Epidermal melanocyte (primary cell): Measurements from ENCODE around the gene TMEM101.
"Not testable (repeated sequence)": the region's sequence is repeated elsewhere in the genome, so short reads cannot be mapped to it uniquely, and the experiment has no call there.

ENCODE experiments used
- DNase-seq: peaks from one replicate; pipeline ENCODE4 v3.0.0; 2011; ENCODE audit warnings: low spot score; ENCODE audit not compliant: insufficient read length

The TMEM101 gene

GRCh38 chr17:43975898-43976297 is 38.9 kb downstream of the TMEM101 start:
- no peak for DNase-seq

GRCh38 chr17:43974382-43975266 is 40.1 kb downstream of the TMEM101 start:
- no peak for DNase-seq

DNA sequence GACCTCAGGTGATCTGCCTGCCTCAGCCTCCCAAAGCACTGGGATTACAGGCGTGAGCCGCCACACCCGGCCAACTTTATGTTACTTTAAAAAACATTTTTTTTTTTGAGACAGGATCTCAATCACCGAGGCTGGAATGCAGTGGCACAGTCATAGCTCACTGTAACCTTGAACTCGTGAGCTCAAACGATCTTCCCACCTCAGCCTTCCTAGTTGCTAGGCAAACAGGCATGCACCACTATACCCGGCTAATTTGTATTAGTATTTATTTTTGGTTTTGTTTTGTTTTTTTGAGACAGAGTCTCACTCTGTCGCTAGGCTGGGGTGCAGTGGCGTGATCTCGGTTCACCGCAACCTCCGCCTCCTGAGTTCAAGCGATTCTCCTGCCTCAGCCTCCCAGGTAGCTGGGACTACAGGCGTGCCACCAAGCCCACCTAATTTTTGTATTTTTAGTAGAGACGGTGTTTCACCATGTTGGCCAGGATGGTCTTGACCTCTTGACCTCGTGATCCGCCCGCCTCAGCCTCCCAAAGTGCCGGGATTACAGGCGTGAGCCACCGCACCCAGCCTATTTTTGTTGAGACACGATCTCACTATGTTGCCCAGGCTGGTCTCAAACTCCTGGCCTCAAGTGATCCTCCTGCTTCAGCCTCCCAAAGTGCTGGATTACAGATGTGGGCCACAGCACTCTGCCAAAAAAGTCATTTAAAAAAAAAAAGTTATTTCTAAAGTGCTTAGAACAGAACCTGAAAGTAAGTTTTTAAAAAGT is 42.1 kb downstream of the TMEM101 start:
- DNase-seq, result not testable (repeated sequence)

DNA sequence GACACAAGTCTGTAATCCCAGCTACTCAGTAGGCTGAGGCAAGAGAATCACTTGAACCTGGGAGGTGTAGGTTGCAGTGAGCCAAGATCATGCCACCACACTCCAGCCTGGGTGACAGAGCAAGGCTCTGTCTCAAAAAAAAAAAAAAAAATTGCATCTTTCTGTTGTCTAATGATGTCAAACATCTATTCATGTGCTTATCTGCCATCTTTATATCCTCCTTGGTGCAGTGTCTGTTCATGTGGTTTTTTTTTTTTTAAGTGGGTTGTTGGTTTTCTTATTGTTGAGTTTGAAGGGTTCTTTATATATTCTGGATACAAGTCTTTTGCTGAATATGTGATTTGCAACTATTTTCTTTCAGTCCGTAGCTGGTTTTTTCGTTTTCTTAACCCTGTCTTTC is 43.3 kb downstream of the TMEM101 start:
- DNase-seq, result not testable (repeated sequence)

- DNase-seq, result no peak
Observed at GRCh38 chr17:43970366-43970765, 44.4 kb downstream of the TMEM101 start.

GRCh38 chr17:43967251-43967875 is 47.4 kb downstream of the TMEM101 start:
- no peak for DNase-seq

GRCh38 chr17:43966276-43966675 is 48.5 kb downstream of the TMEM101 start:
- no peak for DNase-seq

DNA sequence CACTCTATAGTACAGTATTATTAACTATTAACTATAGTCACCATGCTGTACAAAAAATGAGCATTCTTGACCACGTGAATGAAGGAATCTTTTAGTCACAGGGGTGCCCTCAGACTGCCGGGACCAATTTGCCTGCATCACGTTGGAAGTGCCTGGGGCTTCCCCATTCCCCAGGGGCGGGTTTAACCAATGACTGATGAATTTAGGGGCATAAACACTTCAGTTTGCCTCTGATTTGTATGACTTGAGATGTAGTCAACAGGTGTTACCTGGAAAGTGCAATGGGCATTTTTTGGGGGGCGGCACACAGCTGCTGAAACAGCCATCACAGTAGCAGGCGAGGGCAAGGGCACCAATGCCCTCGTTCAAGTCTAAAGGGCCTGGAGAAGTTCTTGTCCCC is 52.3 kb downstream of the TMEM101 start:
- no peak for DNase-seq

GRCh38 chr17:43961954-43962353 is 52.8 kb downstream of the TMEM101 start:
- no peak for DNase-seq

DNA sequence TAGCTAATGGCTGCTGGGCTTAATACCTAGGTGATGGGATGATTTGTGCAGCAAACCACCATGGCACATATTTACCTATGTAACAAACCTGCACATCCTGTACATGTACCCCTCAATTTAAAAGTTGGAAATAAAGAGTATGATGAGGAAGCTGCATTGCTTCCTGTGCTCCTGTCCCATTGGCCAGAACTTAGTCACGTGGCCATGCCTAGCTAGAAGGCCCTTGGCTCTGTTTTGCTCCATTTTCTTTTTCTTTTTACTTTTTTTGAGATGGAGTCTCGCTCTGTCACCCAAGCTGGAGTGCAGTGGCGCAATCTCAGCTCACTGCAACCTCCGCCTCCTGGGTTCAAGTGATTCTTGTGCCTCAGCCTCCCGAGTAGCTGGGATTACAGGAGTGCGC is 53.5 kb downstream of the TMEM101 start:
- DNase-seq, result not testable (repeated sequence)
